ENCODE results near the gene CIB1.

Gene CIB1

DNA sequence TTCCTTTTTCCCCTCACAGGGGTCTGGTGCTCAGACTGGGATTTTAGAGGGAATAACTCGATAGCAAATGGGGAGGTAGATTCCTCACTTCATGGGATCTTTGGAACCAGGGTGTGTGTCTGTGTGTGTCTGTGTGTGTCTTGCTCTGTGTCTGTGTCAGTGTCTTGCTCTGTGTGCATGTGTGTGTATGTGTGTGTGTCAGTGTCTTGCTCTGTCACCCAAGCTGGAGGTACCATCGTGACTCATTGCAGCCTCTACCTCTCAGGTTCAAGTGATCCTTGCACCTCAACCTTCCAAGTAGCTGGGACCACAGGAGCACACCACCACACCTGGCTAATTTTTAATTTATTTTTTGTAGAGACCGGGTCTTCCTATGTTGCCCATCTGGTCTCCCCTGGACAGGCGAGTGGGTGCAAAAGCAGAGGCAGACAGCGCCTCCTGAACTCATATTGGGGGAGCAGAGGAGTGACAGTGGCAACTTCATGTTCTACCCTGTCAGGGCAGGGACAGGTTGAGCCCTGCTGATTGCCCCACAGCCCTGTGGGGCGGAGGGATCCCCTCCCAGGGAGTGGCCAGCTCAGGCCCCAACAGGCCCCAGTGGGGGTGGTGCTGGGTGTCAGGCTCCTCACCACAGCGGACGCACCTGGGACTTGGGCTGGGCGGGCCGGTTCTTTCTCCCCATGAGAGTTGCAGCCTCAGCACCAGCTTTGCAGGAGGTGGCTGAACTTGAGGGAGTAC is 43.0 kb downstream of the CIB1 start:
- TF ChIP-seq, protein P1, sequence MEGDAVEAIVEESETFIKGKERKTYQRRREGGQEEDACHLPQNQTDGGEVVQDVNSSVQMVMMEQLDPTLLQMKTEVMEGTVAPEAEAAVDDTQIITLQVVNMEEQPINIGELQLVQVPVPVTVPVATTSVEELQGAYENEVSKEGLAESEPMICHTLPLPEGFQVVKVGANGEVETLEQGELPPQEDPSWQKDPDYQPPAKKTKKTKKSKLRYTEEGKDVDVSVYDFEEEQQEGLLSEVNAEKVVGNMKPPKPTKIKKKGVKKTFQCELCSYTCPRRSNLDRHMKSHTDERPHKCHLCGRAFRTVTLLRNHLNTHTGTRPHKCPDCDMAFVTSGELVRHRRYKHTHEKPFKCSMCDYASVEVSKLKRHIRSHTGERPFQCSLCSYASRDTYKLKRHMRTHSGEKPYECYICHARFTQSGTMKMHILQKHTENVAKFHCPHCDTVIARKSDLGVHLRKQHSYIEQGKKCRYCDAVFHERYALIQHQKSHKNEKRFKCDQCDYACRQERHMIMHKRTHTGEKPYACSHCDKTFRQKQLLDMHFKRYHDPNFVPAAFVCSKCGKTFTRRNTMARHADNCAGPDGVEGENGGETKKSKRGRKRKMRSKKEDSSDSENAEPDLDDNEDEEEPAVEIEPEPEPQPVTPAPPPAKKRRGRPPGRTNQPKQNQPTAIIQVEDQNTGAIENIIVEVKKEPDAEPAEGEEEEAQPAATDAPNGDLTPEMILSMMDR (IDR thresholded peaks at IDR 0.05): no peak

DNA sequence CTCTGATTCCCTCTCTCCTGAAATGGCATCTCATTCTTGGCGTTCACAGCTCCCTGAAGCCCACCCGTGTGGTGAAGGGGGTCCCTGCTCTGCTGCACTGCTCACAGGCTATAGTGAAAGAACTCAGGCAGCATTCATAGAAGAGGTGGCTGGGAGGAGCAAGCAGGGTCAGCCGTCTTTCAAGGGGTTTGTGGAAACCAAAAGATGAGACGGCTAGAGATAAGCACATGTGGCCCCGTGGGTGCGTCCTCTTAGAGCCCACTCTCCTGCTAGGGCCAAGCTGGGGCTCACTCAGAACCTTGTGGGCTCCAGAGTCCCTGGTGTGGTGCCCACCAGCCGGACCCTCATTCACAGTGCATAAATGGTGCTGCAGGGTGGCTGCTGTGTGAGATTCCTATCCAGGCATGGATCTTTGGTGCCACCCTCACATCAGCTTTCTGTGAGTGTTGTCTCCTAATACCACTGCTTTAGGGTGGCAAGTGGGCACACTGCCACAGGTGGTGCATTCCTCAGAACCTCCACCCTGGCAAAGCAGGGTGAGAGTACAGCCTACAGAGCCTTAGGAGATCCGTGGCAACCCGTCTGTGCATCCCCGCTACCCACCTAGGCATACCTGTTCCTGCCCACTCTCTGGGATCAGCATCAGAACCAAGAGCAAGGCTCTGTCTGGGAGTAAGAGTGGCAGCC is 43.8 kb downstream of the CIB1 start:
- TF ChIP-seq, protein P1 (IDR thresholded peaks at IDR 0.05): no peak

DNA sequence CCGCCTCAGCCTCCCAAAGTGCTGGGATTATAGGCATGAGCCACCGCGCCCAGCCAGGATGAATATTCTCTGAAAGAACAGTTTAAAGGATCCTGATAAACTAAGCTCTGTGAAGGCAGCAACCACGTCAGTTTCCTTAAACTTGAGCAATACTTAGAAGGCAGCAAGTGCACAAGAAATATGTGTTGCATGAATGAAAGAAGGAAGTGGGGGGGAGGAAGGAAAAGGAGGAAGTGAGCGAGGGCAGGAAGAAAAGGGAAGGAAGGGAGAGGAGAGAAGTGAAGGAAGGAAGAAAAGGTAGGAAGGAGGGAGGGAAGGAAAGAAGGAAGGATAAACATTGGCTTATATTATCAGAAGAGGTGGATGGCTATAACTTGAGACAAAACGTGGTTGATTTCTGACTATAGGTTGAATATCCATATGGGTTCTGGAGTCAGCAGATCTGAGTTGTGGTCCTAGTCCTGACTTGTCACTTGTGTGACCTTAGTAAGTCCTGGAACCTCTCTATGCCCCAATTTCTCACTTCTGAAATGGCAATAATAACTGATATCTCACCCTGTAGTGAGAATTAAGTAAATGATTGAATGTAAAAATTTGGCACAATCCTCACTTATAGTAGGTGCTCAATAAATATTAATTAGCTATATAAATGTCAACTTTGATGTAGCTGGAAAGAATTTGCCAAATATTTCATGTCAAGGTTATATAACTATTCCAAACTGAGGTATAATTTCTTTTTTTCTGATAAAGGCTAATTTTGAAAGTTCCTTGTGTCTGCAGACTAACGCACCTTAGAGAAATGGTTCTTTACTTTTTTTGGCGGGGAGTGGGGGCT is 44.6 kb downstream of the CIB1 start:
- TF ChIP-seq, protein P1 (IDR thresholded peaks at IDR 0.05): no peak

DNA sequence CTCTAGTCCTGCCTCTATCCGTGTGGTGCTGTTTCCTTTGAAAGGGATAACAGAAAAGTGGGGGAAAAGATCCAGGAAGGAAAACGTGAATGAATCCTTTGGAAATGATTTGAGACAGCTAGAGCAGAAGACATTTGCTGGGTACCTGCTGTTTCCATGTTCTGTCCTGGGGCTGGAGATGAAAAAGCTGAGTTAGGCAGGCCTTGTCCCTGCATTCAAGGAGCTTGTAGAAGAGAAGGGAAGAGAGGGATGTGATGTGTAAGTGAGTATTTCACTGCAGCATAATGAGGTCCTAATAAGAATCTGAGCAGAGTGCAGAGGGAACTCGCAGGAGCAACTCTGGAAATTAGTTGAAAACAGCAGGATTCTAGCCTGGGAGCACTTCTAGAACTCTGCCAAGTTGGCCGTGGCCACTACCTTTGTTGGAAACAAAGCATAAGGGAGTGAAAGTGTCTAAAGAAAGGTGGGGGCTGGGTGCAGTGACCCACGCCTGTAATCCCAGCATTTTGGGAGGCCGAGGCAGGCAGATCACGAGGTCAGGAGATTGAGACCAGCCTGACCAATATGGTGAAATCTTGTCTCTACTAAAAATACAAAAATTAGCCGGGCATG is 46.4 kb downstream of the CIB1 start:
- TF ChIP-seq, protein P1 (IDR thresholded peaks at IDR 0.05): no peak

DNA sequence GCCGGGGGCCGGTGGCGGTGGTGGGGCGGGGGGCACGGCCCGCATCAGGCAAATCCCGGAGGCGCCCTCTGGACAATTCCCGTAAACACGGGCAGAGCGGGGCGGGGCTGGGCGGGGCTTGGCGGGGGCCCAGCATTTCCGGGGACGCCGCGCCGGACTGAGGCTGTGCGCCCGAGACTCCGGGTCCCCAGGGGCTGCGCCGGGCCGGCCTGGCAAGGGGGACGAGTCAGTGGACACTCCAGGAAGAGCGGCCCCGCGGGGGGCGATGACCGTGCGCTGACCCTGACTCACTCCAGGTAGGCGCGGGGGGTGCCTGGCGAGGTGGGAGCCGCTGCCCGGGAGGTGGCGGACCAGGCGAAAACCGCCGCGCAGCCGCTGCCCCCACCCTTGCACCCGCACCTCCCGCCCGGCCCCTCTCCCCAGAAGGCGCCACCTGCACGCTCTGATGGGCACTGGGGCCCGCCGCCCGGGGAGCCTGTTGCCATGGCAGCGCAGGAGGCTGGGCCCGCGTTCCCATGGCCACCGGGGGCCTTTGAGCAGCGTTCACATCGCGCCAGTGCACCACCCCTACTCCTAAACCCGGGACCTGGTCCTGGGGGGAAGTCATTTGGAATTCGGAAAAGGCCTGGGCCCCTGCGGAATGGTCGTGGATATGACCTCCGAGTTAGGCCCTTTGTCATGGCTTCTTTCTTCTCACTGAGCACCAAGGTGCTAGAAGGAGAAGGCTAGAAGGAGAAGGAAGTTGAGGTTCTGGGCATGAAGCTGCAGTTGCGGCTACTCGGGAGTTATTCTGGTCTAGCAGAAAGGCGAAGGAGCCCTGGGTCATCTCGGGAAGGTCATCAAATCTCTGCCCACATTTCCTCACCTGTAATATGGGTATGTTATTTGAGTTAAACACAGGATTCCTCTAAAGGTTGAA is 48.7 kb downstream of the CIB1 start:
- TF ChIP-seq, protein P1 (IDR thresholded peaks at IDR 0.05): no peak

DNA sequence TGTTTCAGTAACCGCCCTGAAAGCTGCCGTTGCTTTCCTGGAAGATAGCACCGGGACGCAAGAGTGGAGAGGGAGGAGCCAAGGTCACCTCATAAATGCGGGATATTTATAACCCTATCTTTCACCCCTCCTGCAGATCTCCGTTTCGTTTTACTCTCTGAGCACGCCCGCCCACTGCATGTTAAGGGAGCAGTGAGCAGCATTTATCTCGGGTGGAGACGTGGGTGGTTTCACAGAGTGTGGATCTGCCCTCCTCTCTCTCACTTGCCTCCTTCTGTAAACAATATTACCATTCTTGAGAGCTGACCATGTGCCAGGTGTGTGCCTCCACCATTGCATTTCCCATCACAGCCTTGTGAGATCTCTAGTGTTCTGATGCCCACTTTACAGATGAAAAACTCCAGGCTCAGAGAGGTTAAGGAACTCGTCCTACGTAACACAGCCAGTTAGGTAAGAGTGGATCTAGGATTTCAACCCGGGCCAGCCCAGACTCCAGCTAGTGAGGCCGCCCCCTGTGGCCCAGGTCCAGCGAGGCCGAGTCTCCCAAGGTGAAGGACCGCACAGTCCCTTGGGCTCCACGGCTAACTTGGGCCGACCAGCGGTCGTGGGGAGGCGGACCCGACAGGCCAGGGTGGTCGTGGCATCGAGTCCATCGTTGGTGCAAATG is 49.5 kb downstream of the CIB1 start:
- TF ChIP-seq, protein P1 (IDR thresholded peaks at IDR 0.05): no peak

Data from LNCAP (cell line).